ENCODE results near the gene MRGPRE. TPM values are rescaled to one million over a fixed set of nuclear protein-coding genes. Genes with fewer than 3 reads are reported as not detected.

MRGPRE gene
- total RNA-seq, 1 experiment from 2014 or later: not detected

DNA sequence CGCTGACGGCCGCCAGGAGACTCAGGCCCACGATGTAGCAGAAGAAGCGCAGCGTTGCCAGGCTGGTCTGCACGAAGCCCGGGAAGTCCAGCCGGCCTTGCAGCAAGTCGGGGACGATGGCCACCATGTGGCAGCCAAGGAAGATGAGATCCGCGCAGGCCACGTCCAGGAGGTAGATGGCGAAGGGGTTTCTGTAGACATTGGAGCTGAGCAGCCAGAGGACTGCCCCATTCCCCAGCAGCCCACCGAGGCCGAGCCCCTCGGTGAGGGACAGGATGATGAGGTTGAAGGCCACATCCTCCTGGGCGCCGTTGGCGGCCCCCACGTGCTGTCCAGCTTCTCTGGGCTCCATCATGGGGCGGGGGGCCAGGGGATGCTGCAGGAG is 3.8 kb downstream of the MRGPRE start:
- Histone ChIP-seq H3T11ph (ENCODE audit: low read length) (no peak overlapping the region), H2AFZ (ENCODE audit: low read length) (no peak overlapping the region)
- TF ChIP-seq, protein P1, sequence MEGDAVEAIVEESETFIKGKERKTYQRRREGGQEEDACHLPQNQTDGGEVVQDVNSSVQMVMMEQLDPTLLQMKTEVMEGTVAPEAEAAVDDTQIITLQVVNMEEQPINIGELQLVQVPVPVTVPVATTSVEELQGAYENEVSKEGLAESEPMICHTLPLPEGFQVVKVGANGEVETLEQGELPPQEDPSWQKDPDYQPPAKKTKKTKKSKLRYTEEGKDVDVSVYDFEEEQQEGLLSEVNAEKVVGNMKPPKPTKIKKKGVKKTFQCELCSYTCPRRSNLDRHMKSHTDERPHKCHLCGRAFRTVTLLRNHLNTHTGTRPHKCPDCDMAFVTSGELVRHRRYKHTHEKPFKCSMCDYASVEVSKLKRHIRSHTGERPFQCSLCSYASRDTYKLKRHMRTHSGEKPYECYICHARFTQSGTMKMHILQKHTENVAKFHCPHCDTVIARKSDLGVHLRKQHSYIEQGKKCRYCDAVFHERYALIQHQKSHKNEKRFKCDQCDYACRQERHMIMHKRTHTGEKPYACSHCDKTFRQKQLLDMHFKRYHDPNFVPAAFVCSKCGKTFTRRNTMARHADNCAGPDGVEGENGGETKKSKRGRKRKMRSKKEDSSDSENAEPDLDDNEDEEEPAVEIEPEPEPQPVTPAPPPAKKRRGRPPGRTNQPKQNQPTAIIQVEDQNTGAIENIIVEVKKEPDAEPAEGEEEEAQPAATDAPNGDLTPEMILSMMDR (conservative IDR thresholded peaks at IDR 0.05): no peak

More for the DNA sequence above, 3.8 kb downstream of the MRGPRE start:
- H3K27ac Mint-ChIP-seq: no peak overlapping the region; a peak in 1 of 7 replicates
- Histone ChIP-seq H3K27ac (ENCODE audit: insufficient read length, low read depth, low read length) (no peak overlapping the region), H3K23ac (ENCODE audit: insufficient read length, low read depth, low read length) (no peak overlapping the region), H4K91ac (ENCODE audit: insufficient read length, low read depth, low read length) (no peak overlapping the region), H3K14ac (ENCODE audit: insufficient read depth, low read length) (no peak overlapping the region; the same call in 1 of the 2 replicates), H2BK120ac (ENCODE audit: low read depth, low read length, poor library complexity, severe bottlenecking) (no peak overlapping the region), H2BK12ac (ENCODE audit: insufficient read length, low read depth, low read length) (no peak overlapping the region), H2BK5ac (ENCODE audit: insufficient read length, low read length) (no peak overlapping the region), H3K79me1 (ENCODE audit: insufficient read depth, low read depth, low read length, poor library complexity, severe bottlenecking) (no peaks in the 10 kb centered on the region), H3K23me2 (ENCODE audit: insufficient read length, low read depth, low read length, poor library complexity, severe bottlenecking) (no peaks in the 10 kb centered on the region), H3K9ac (ENCODE audit: extremely low read depth, insufficient read length, low read length) (no peak overlapping the region), H2AK5ac (ENCODE audit: insufficient read length, low read length) (no peak overlapping the region), H3K4ac (ENCODE audit: low read depth, low read length) (no peak overlapping the region), H4K20me1 (ENCODE audit: control insufficient read depth, insufficient read depth, insufficient read length) (no peaks in the 10 kb centered on the region), H3K79me2 (ENCODE audit: insufficient read depth, low read length) (no peaks in the 10 kb centered on the region), H3K4me1 (ENCODE audit: insufficient read depth, low read length) (no peaks in the 10 kb centered on the region), H4K8ac (replicated peaks; ENCODE audit: insufficient read length, low read depth, low read length) (no peak overlapping the region), H3K18ac (ENCODE audit: insufficient read length, low read depth, low read length) (no peak overlapping the region), H3K9me3 (ENCODE audit: control insufficient read depth, low read depth, low read length) (no peaks in the 10 kb centered on the region), H3K27me3 (ENCODE audit: insufficient read depth, low read length) (no peaks in the 10 kb centered on the region), H3K4me2 (ENCODE audit: insufficient read depth, insufficient read length, low read length) (no peak overlapping the region), H3K56ac (ENCODE audit: insufficient read length, low read depth, low read length) (no peak overlapping the region), H4K5ac (ENCODE audit: insufficient read length, low read depth, low read length) (no peak overlapping the region), H2BK15ac (ENCODE audit: low read depth, low read length) (no peak overlapping the region), H2BK20ac (ENCODE audit: low read depth, low read length, poor library complexity, severe bottlenecking) (no peak overlapping the region)
- peaks cover 15 to 20% of the 10 kb centered on the region in 2 experiments for H3K4me1 Mint-ChIP-seq
- no peaks in the 10 kb centered on the region for H3K9me3 Mint-ChIP-seq
- no peak for DNase-seq
- H3K4me3 Mint-ChIP-seq: no peak overlapping the region
- WGBS (ENCODE audit: extremely low coverage, insufficient read length, low lambda C conversion rate): no CpG with 5 or more reads among the region's 23 CpGs
- H3K36me3 Mint-ChIP-seq (ENCODE audit: insufficient read depth in 1 of 3, low read depth in 3 of 3): no peaks in the 10 kb centered on the region
- peaks cover 14% of the 10 kb centered on the region for H3K27me3 Mint-ChIP-seq (ENCODE audit: low read depth)
